Subcutaneous abdominal adipose tissue (tissue), 5 donors: Measurements from ENCODE around the gene RADX.
"Not testable (repeated sequence)": the region's sequence is repeated elsewhere in the genome, so short reads cannot be mapped to it uniquely, and the experiment has no call there.

Experiments
- H3K27ac ChIP-seq: one replicate; pipeline ENCODE4 v1.7.0; 2013; ENCODE audit warnings: low read depth, mild to moderate bottlenecking, inconsistent platforms, low read length, moderate library complexity
- H3K27me3 ChIP-seq, 5 donors: one replicate each; pipeline ENCODE4 v1.7.0; 2013; ENCODE audit warnings: low read length in 5 of 5, inconsistent platforms in 1 of 5; ENCODE audit not compliant: control insufficient read depth in 5 of 5, insufficient read depth in 4 of 5
- H3K36me3 ChIP-seq, 5 donors: one replicate each; pipeline ENCODE4 v1.7.0; 2013; ENCODE audit warnings: low read length in 5 of 5; ENCODE audit not compliant: control insufficient read depth in 5 of 5, insufficient read depth in 5 of 5
- H3K4me1 ChIP-seq, 5 donors: one replicate each; pipeline ENCODE4 v1.7.0; 2013; ENCODE audit warnings: low read length in 5 of 5, mild to moderate bottlenecking in 3 of 5, moderate library complexity in 1 of 5; ENCODE audit not compliant: control insufficient read depth in 5 of 5, insufficient read depth in 5 of 5
- H3K4me3 ChIP-seq, 5 donors: one replicate each; pipeline ENCODE4 v1.7.0; 2013; ENCODE audit warnings: low read length in 5 of 5, low read depth in 1 of 5
- H3K9ac ChIP-seq, 5 donors: one replicate each; pipeline ENCODE4 v1.7.0; 2013; ENCODE audit warnings: low read length in 5 of 5, mild to moderate bottlenecking in 4 of 5, moderate library complexity in 3 of 5
- H3K9me3 ChIP-seq, 5 donors: one replicate each; pipeline ENCODE4 v1.7.0; 2013; ENCODE audit warnings: low read length in 5 of 5; ENCODE audit not compliant: control insufficient read depth in 5 of 5
- donor health status: healthy.
- donor health status: healthy.
- donor health status: healthy.
- donor health status: healthy.
- donor health status: healthy.

The RADX gene

GRCh38 chrX:106612393-106612763 lies 600 bp downstream of the RADX start:
- H3K4me3 ChIP-seq, result peak overlapping the region; percentile 40 to 76 (median 65)
- H3K27ac ChIP-seq, result no peak overlapping the region
- peak overlapping the region in 1 of 5 donors; percentile 57 for H3K9ac ChIP-seq
- H3K27me3 ChIP-seq, result peaks cover 0 to 13% (median 9%) of the 10 kb centered on the region in 5 donors
- H3K4me1 ChIP-seq, result peaks cover 0 to 8% (median 6%) of the 10 kb centered on the region in 5 donors
- H3K9me3 ChIP-seq, result no peaks in the 10 kb centered on the region
- no peaks in the 10 kb centered on the region for H3K36me3 ChIP-seq

GRCh38 chrX:106613277-106613676 lies 1.5 kb downstream of the RADX start:
- H3K36me3 ChIP-seq, result no peaks in the 10 kb centered on the region
- no peaks in the 10 kb centered on the region for H3K9me3 ChIP-seq
- no peak overlapping the region for H3K9ac ChIP-seq
- H3K27me3 ChIP-seq, result peaks cover 0 to 15% (median 6%) of the 10 kb centered on the region in 5 donors
- H3K4me3 ChIP-seq, result peak overlapping the region in 1 of 5 donors; percentile 76
- H3K4me1 ChIP-seq, result peaks cover 0 to 8% (median 6%) of the 10 kb centered on the region in 5 donors
- H3K27ac ChIP-seq, result no peak overlapping the region

GRCh38 chrX:106615041-106615440 lies 3.3 kb downstream of the RADX start:
- no peak overlapping the region for H3K9ac ChIP-seq
- peaks cover 0 to 15% (median 9%) of the 10 kb centered on the region in 5 donors for H3K27me3 ChIP-seq
- H3K4me1 ChIP-seq, result peaks cover 0 to 8% (median 6%) of the 10 kb centered on the region in 5 donors
- no peak overlapping the region for H3K4me3 ChIP-seq
- H3K27ac ChIP-seq, result no peak overlapping the region
- no peaks in the 10 kb centered on the region for H3K36me3 ChIP-seq
- H3K9me3 ChIP-seq, result no peaks in the 10 kb centered on the region

GRCh38 chrX:106619797-106620196 lies 8.0 kb downstream of the RADX start:
- Histone ChIP-seq H3K9ac (no peak overlapping the region), H3K27me3 (peaks cover 0 to 7% (median 4%) of the 10 kb centered on the region in 5 donors), H3K4me1 (no peaks in the 10 kb centered on the region), H3K4me3 (no peak overlapping the region), H3K27ac (no peak overlapping the region), H3K36me3 (no peaks in the 10 kb centered on the region), H3K9me3 (no peaks in the 10 kb centered on the region)

GRCh38 chrX:106621836-106622235 lies 10.1 kb downstream of the RADX start:
- Histone ChIP-seq H3K4me3 (no peak overlapping the region), H3K36me3 (no peaks in the 10 kb centered on the region), H3K9me3 (no peaks in the 10 kb centered on the region), H3K4me1 (no peaks in the 10 kb centered on the region), H3K9ac (no peak overlapping the region), H3K27ac (no peak overlapping the region), H3K27me3 (peaks cover 0 to 4% (median 2%) of the 10 kb centered on the region in 5 donors)

- no peaks in the 10 kb centered on the region for H3K4me1 ChIP-seq
- H3K9ac ChIP-seq, result no peak overlapping the region
- H3K36me3 ChIP-seq, result no peaks in the 10 kb centered on the region
- peaks cover 0 to 4% (median 0%) of the 10 kb centered on the region in 5 donors for H3K27me3 ChIP-seq
- no peaks in the 10 kb centered on the region for H3K9me3 ChIP-seq
- H3K4me3 ChIP-seq, result no peak overlapping the region
- H3K27ac ChIP-seq, result no peak overlapping the region
These were observed 15.0 kb downstream of the RADX start for GRCh38 chrX:106626789-106627188.

GRCh38 chrX:106631615-106632014 lies 19.8 kb downstream of the RADX start:
- Histone ChIP-seq H3K9ac (no peak overlapping the region), H3K4me1 (no peaks in the 10 kb centered on the region), H3K27ac (no peak overlapping the region), H3K27me3 (no peaks in the 10 kb centered on the region), H3K4me3 (no peak overlapping the region), H3K36me3 (no peaks in the 10 kb centered on the region), H3K9me3 (no peaks in the 10 kb centered on the region)

- Histone ChIP-seq H3K36me3 (no peaks in the 10 kb centered on the region), H3K9me3 (no peaks in the 10 kb centered on the region), H3K27ac (no peak overlapping the region), H3K4me1 (no peaks in the 10 kb centered on the region), H3K27me3 (peaks cover 0 to 3% (median 3%) of the 10 kb centered on the region in 5 donors), H3K9ac (no peak overlapping the region), H3K4me3 (no peak overlapping the region)
These were observed 38.0 kb downstream of the RADX start for GRCh38 chrX:106649523-106650428.

- H3K36me3 ChIP-seq, H3K9ac ChIP-seq, H3K9me3 ChIP-seq, H3K27ac ChIP-seq, H3K4me1 ChIP-seq, H3K27me3 ChIP-seq, H3K4me3 ChIP-seq: not testable (repeated sequence)
These were observed 41.8 kb downstream of the RADX start for GRCh38 chrX:106653625-106654024.

- Histone ChIP-seq H3K4me3 (no peak overlapping the region), H3K9me3 (no peaks in the 10 kb centered on the region)
These were observed 58.9 kb downstream of the RADX start for GRCh38 chrX:106670631-106671030.

More at GRCh38 chrX:106670631-106671030, 58.9 kb downstream of the RADX start:
- Histone ChIP-seq H3K9ac (no peak overlapping the region), H3K4me1 (no peaks in the 10 kb centered on the region), H3K27me3 (peaks cover 0 to 6% (median 2%) of the 10 kb centered on the region in 5 donors), H3K36me3 (no peaks in the 10 kb centered on the region), H3K27ac (no peak overlapping the region)
